Kidney (tissue), 14 donors: ENCODE measurements around the gene PEAK1. TPM values are rescaled to one million over a fixed set of nuclear protein-coding genes. Genes with fewer than 3 reads are reported as not detected.

Source experiments
- DNase-seq, 5 donors: peaks; one replicate each; pipeline ENCODE4 v3.0.0-alpha.2; 2013 to 2020
- FAIRE-seq: peaks from 2 replicates; lab custom pipeline; 2012; peaks lifted over from hg19 to GRCh38; lab: Jason Lieb, UNC
- H3K27ac ChIP-seq, 2 donors: one replicate each; pipeline ENCODE4 v1.7.0; 2013; ENCODE audit warnings: low read depth in 2 of 2, low read length in 2 of 2, inconsistent platforms in 1 of 2
- H3K27me3 ChIP-seq: one replicate; pipeline ENCODE4 v1.7.1; 2013; ENCODE audit warnings: low read length, inconsistent platforms; ENCODE audit not compliant: control insufficient read depth, insufficient read depth
- H3K36me3 ChIP-seq, 3 donors: one replicate each; pipeline versions ENCODE4 v1.7.0 to v1.7.1; 2013; ENCODE audit warnings: low read length in 3 of 3, control low read depth in 1 of 3, inconsistent platforms in 1 of 3; ENCODE audit not compliant: insufficient read depth in 3 of 3, control insufficient read depth in 2 of 3
- H3K4me1 ChIP-seq, 3 donors: one replicate each; pipeline versions ENCODE4 v1.7.0 to v1.7.1; 2013; ENCODE audit warnings: low read length in 3 of 3, inconsistent platforms in 1 of 3, low read depth in 1 of 3; ENCODE audit not compliant: control insufficient read depth in 2 of 3, insufficient read depth in 2 of 3
- H3K4me3 ChIP-seq, 3 donors: one replicate each; pipeline versions ENCODE4 v1.7.0 to v1.8.1; 2013; ENCODE audit warnings: low read length in 3 of 3, control low read depth in 1 of 3, inconsistent platforms in 1 of 3
- H3K9ac ChIP-seq, 3 donors: one replicate each; pipeline versions ENCODE4 v1.7.0 to v1.7.1; 2013; ENCODE audit warnings: low read length in 3 of 3, control low read depth in 1 of 3, inconsistent platforms in 1 of 3
- H3K9me3 ChIP-seq, 3 donors: one replicate each; pipeline versions ENCODE4 v1.7.0 to v1.7.1; 2013; ENCODE audit warnings: low read length in 3 of 3, control low read depth in 1 of 3, inconsistent platforms in 1 of 3; ENCODE audit not compliant: control insufficient read depth in 2 of 3, insufficient read depth in 1 of 3
- intact Hi-C: fragments of 100-400 bp; cut with DNase I; formaldehyde crosslinking; loops from one replicate; pipeline ENCODE4 v1.11.1; 2022
- polyA plus RNA-seq: library from polyadenylated mRNA; stranded (reverse); fragments of 350-450 nt; fragmentation: Illumina TruSeq; extraction: RNeasy Lipid Tissue Mini Kit (QIAGEN cat#74804); gene quantifications from one replicate; pipeline ENCODE4 v1.2.3, GENCODE V29; 2014; ENCODE audit warnings: low read depth, low replicate concordance; ENCODE audit not compliant: insufficient read depth
- total RNA-seq: library from RNA; stranded (reverse); fragmentation: NEBNext Ultra II Directional; extraction: Animal tissue kit (Norgen Biotek cat#: 25700); gene quantifications from one replicate; pipeline ENCODE4 v1.2.1, GENCODE V29; 2021
- TF ChIP-seq, protein P1 (sequence below): IDR thresholded peaks from 3 replicates; pipeline ENCODE4 v1.5.1; 2012; ENCODE audit warnings: mild to moderate bottlenecking, moderate library complexity, borderline replicate concordance; ENCODE audit not compliant: insufficient read depth; ENCODE audit errors: extremely low read depth
- donor health status: control.
- donor health status: control.
- donor health status: control.
- donor health status: control.
- donor health status: control.
- donor health status: DM: yes; HTN: yes; CAD: no.
- donor health status: Normal renal cell carcinoma (clear cell type).

PEAK1 gene
- total and polyA plus RNA-seq, 2 donors from 2014 or later: 2.9 to 50.3 TPM

DNA sequence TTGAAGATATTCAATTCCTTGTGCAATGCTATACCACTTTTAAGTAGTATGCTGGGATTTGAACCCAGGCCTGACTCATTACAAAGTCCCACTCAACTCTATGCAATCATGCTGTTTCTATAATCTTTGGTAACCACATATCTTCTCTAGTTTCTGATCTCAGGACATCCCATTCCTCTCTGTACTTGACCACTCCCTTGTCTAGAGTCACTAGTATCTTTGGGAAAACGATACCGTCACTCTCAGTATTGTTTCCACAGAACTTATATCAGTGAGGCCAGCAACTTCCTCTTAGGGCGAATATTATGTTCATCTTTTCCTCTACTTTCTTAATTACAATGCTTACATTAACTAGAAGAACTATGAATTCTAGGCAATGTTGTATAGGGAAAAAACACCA, 211.7 kb downstream of the PEAK1 start:
- Histone ChIP-seq H3K27me3 (no peaks in the 10 kb centered on the region), H3K27ac (no peak overlapping the region), H3K4me1 (no peaks in the 10 kb centered on the region), H3K36me3 (no peaks in the 10 kb centered on the region), H3K9ac (no peak overlapping the region), H3K4me3 (no peak overlapping the region), H3K9me3 (peaks cover 0 to 10% (median 0%) of the 10 kb centered on the region in 3 donors)
- no peak for FAIRE-seq
- intact Hi-C loops: no loop called here
- no peak for DNase-seq
- TF ChIP-seq, protein P1, sequence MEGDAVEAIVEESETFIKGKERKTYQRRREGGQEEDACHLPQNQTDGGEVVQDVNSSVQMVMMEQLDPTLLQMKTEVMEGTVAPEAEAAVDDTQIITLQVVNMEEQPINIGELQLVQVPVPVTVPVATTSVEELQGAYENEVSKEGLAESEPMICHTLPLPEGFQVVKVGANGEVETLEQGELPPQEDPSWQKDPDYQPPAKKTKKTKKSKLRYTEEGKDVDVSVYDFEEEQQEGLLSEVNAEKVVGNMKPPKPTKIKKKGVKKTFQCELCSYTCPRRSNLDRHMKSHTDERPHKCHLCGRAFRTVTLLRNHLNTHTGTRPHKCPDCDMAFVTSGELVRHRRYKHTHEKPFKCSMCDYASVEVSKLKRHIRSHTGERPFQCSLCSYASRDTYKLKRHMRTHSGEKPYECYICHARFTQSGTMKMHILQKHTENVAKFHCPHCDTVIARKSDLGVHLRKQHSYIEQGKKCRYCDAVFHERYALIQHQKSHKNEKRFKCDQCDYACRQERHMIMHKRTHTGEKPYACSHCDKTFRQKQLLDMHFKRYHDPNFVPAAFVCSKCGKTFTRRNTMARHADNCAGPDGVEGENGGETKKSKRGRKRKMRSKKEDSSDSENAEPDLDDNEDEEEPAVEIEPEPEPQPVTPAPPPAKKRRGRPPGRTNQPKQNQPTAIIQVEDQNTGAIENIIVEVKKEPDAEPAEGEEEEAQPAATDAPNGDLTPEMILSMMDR: no peak

DNA sequence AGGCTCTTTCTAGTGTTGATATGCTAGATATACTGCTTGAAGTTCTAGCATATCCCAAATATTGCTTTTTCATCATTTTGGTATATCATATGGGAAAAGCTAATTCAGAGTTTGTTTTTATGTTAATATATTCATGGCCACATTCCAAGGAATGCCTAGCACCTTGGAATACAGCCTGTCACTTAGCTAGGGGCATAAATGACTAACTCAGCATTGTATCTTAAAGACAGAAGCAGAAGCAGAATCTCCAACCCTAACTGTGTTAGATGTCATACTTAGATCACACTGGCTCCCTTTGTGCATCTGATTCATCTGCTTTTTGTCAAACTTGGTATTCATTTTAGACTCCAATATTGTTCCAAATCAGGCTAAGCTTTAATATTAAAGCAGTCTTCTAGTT, 218.2 kb downstream of the PEAK1 start:
- FAIRE-seq: no peak
- no peak overlapping the region for H3K9ac ChIP-seq
- no peak overlapping the region for H3K27ac ChIP-seq
- TF ChIP-seq, protein P1: no peak
- no peaks in the 10 kb centered on the region for H3K27me3 ChIP-seq
- H3K9me3 ChIP-seq: no peaks in the 10 kb centered on the region
- no peaks in the 10 kb centered on the region for H3K36me3 ChIP-seq
- H3K4me1 ChIP-seq: no peaks in the 10 kb centered on the region
- intact Hi-C loops: no loop called here
- no peak overlapping the region for H3K4me3 ChIP-seq
- no peak for DNase-seq

DNA sequence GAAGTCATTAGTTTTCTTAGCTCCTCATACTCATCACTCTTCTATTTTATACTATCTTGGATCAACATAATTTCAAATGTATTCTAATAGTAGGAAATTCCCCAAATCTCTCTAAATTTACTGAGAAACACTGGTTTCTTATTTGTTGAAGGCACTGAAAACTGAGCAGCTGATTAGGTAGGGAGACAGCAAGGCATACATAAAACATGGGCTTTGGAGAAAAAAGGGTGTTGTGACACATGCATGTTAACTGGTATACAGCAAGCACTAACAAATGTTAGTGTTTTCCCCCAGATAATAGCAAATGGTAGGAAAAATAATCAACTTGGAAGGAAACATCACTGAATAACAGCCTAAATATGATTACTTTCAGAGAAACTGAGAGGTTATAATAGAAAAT, 223.5 kb downstream of the PEAK1 start:
- FAIRE-seq (no peak), DNase-seq (no peak)
- H3K4me1 ChIP-seq: no peaks in the 10 kb centered on the region
- no peaks in the 10 kb centered on the region for H3K36me3 ChIP-seq
- no peaks in the 10 kb centered on the region for H3K27me3 ChIP-seq
- H3K9me3 ChIP-seq: no peaks in the 10 kb centered on the region
- no peak overlapping the region for H3K4me3 ChIP-seq
- TF ChIP-seq, protein P1: no peak
- intact Hi-C loops: no loop called here
- no peak overlapping the region for H3K27ac ChIP-seq
- H3K9ac ChIP-seq: no peak overlapping the region

DNA sequence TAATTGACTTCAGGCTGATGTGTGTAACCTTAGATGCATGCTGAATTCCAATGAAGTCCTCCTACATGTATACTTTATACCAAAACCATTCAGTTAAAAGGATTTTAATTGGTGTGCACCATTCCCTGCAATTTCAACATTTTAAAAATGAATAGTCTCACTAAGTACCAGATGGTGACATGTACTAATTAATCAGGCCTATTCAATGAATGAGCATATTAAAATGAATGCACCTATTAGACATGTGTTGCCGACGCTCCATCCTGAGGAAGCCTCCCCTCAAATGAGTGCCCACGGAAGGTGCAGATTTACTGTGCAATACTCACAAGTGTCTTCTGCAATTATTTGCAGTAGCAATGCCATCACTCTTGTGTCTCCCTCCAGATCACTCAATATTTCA, 224.3 kb downstream of the PEAK1 start:
- H3K36me3 ChIP-seq: no peaks in the 10 kb centered on the region
- H3K4me1 ChIP-seq: no peaks in the 10 kb centered on the region
- FAIRE-seq (no peak), DNase-seq (peak in 2 of 5 donors; percentile 42 to 56)
- H3K9ac ChIP-seq: no peak overlapping the region
- TF ChIP-seq, protein P1: no peak
- intact Hi-C loops: no loop called here
- H3K27ac ChIP-seq: no peak overlapping the region
- H3K27me3 ChIP-seq: no peaks in the 10 kb centered on the region
- H3K4me3 ChIP-seq: no peak overlapping the region
- no peaks in the 10 kb centered on the region for H3K9me3 ChIP-seq
